Spleen (tissue), 11 donors: ENCODE results near the gene TUBGCP4. TPM values are rescaled to one million over a fixed set of nuclear protein-coding genes. Genes with fewer than 3 reads are reported as not detected.

Experiments used
- DNase-seq: peaks from one replicate; pipeline ENCODE4 v3.0.0-alpha.2; 2020
- H3K27ac ChIP-seq, 8 donors: fragments of 200-600 bp; sonication (generic) in 7 of 8; 1 replicate in 4 of 8; 2 replicates in 4 of 8; pipeline versions ENCODE4 v1.5.0 to v1.8.0; 2016 to 2021; ENCODE audit warnings: inconsistent platforms in 4 of 8, mild to moderate bottlenecking in 4 of 8, moderate library complexity in 1 of 8
- H3K27me3 ChIP-seq, 7 donors: fragments of 200-600 bp; sonication (generic) in 6 of 7; replicated peaks in 1 of 7; 1 replicate in 4 of 7; 2 replicates in 3 of 7; pipeline versions ENCODE4 v1.5.0 to v1.8.0; 2016 to 2021; ENCODE audit warnings: inconsistent platforms in 3 of 7, mild to moderate bottlenecking in 1 of 7
- H3K36me3 ChIP-seq, 6 donors: fragments of 200-600 bp; sonication (generic) in 5 of 6; 1 replicate in 4 of 6; 2 replicates in 2 of 6; pipeline versions ENCODE4 v1.5.0 to v1.8.0; 2016 to 2021; ENCODE audit warnings: inconsistent platforms in 2 of 6
- H3K4me1 ChIP-seq, 6 donors: fragments of 200-600 bp; sonication (generic) in 5 of 6; 1 replicate in 3 of 6; 2 replicates in 3 of 6; pipeline versions ENCODE4 v1.5.0 to v1.8.0; 2016 to 2021; ENCODE audit warnings: inconsistent platforms in 3 of 6
- H3K4me3 ChIP-seq, 8 donors: fragments of 200-600 bp; sonication (generic) in 7 of 8; 1 replicate in 4 of 8; 2 replicates in 4 of 8; pipeline versions ENCODE4 v1.5.0 to v1.8.0; 2016 to 2021; ENCODE audit warnings: inconsistent platforms in 4 of 8, mild to moderate bottlenecking in 4 of 8, moderate library complexity in 2 of 8
- H3K9me3 ChIP-seq, 8 donors: fragments of 200-600 bp; sonication (generic) in 7 of 8; 1 replicate in 4 of 8; 2 replicates in 4 of 8; pipeline versions ENCODE4 v1.5.0 to v1.8.0; 2016 to 2021; ENCODE audit warnings: inconsistent platforms in 4 of 8
- CTCF ChIP-seq, 11 experiments: fragments of 200-600 bp in 7 of 11; fragments of 450-650 bp in 4 of 11; sonication (generic) in 4 of 11; IDR thresholded peaks in 8 of 11; conservative IDR thresholded peaks in 3 of 11; 1 replicate in 7 of 11; 2 replicates in 4 of 11; pipeline versions ENCODE4 v1.4.0 to v1.8.0; 2016 to 2021; ENCODE audit warnings: antibody characterized with exemption in 11 of 11, inconsistent platforms in 4 of 11, mild to moderate bottlenecking in 1 of 11
- POLR2A ChIP-seq, 3 donors: fragments of 450-650 bp; IDR thresholded peaks; one replicate each; pipeline ENCODE4 v1.5.1; 2017; ENCODE audit warnings: antibody characterized with exemption in 3 of 3, mild to moderate bottlenecking in 1 of 3
- POLR2AphosphoS5 ChIP-seq, 3 donors: sonication (generic); formaldehyde crosslinking; IDR thresholded peaks; one replicate each; pipeline ENCODE4 v1.5.1; 2017; ENCODE audit warnings: antibody characterized with exemption in 3 of 3
- WGBS, 5 donors: extraction: QIAGEN DNeasy Blood & Tissue Kit in 3 of 5; methylation state at CpG; one replicate each; pipeline versions ENCODE4 v1.1.5 to v1.1.7; 2013 to 2018; 5-methylcytosine and 5-hydroxymethylcytosine counted together
- intact Hi-C: fragments of 100-400 bp; cut with DNase I; formaldehyde crosslinking; loops from one replicate; pipeline ENCODE4 v1.15.0; 2023; ENCODE audit warnings: low total_unique reads
- polyA plus RNA-seq, 3 donors: library from polyadenylated mRNA; stranded (reverse); fragments of 200-250 nt; gene quantifications; one replicate each; pipeline ENCODE4 v1.2.1, GENCODE V29; 2013
- total RNA-seq, 7 donors: library from RNA; depleted of rRNA in 3 of 7; stranded (reverse); fragments of >200 nt in 3 of 7; fragmentation: NEBNext Ultra II Directional in 4 of 7; extraction: Animal tissue kit (Norgen Biotek cat#: 25700) in 4 of 7; gene quantifications; one replicate each; pipeline versions ENCODE4 v1.1.0 to v1.2.1, GENCODE V29; 2016 to 2021
- donor health status: healthy with polysubstance abuse.
- donor health status: DM: no; HTN: no; CAD: no; lungs with moderate emphysema.
- donor health status: DM: no; HTN: no; CAD: no.
- donor health status: Bipolar disorder and iron deficiency.
- donor health status: healthy.
- donor health status: DM: no; HTN: no; CAD: no.
- donor health status: DM: yes; HTN: yes; CAD: no.

The TUBGCP4 gene
- total and polyA plus RNA-seq, 10 donors = 2.5 to 22.1 (median 16.1) TPM

DNA sequence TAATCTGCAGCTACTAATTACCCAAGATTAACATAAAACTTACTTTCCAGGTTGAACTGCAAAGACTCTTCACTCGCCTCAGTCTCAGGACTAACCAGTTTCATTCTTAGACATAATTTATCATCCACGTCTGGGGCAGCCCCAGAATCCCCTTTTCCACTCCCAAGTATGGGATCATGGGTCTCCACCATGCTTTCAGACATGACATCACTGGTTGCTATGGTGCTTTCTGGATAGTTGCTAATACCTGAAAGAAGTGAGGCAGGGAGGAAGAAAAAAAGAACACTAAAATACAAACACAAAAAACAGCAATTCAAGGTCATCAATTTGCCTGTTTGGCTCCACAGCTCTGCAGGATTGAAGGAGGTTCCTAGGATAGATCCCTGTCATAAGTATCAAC, 75.4 kb downstream of the TUBGCP4 start:
- intact Hi-C loops = no loop called here
- WGBS, 5 donors = 72 to 88% (median 88%) methylated on average over 2 of the region's 2 CpGs
- Histone ChIP-seq H3K36me3 (peaks cover 0 to 61% (median 19%) of the 10 kb centered on the region in 6 donors), H3K4me3 (no peak overlapping the region), H3K4me1 (peaks cover 0 to 3% (median 0%) of the 10 kb centered on the region in 6 donors), H3K27ac (no peak overlapping the region), H3K27me3 (no peaks in the 10 kb centered on the region), H3K9me3 (no peaks in the 10 kb centered on the region)
- TF ChIP-seq CTCF (IDR thresholded peaks at IDR 0.05 in 8 of 11, conservative IDR thresholded peaks at IDR 0.05 in 3 of 11) (no peak), POLR2A (IDR thresholded peaks at IDR 0.05) (no peak), POLR2AphosphoS5 (IDR thresholded peaks at IDR 0.05) (no peak)
- no peak for DNase-seq

GRCh38 chr15:43449981-43450380, 79.1 kb downstream of the TUBGCP4 start:
- TF ChIP-seq POLR2A (IDR thresholded peaks at IDR 0.05) (no peak), CTCF (IDR thresholded peaks at IDR 0.05 in 8 of 11, conservative IDR thresholded peaks at IDR 0.05 in 3 of 11) (no peak), POLR2AphosphoS5 (IDR thresholded peaks at IDR 0.05) (no peak)
- Histone ChIP-seq H3K27ac (no peak overlapping the region), H3K4me1 (no peaks in the 10 kb centered on the region), H3K27me3 (no peaks in the 10 kb centered on the region), H3K4me3 (no peak overlapping the region), H3K9me3 (no peaks in the 10 kb centered on the region), H3K36me3 (peaks cover 0 to 67% (median 26%) of the 10 kb centered on the region in 6 donors)
- DNase-seq = no peak
- intact Hi-C loops = no loop called here
- 93 to 100% (median 96%) methylated on average over 1 of the region's 1 CpG for WGBS, 5 donors

Other genes with a start within 250 kb of the TUBGCP4 start
- gene TMEM62, start 237.5 kb upstream of the TUBGCP4 start, total RNA-seq = 10 to 100 TPM; 24.4 to 47.7 (median 30.6) TPM
- 10 to 100 TPM; 17.7 to 35.5 (median 21.7) TPM for gene TMEM62, start 237.5 kb upstream of the TUBGCP4 start, polyA plus RNA-seq
- 10 to 100 TPM; 55.8 to 99.2 (median 79.7) TPM for gene CCNDBP1, start 185.7 kb upstream of the TUBGCP4 start, total RNA-seq
- 10 to 100 TPM; 54.6 to 66.7 (median 61.3) TPM for gene CCNDBP1, start 185.7 kb upstream of the TUBGCP4 start, polyA plus RNA-seq
- 10 to 100 TPM in 1 of 7 donors, 1 to 10 TPM in 4, under 1 TPM in 2; 0.28 to 31.5 (median 4.2) TPM for gene EPB42, start 150.1 kb upstream of the TUBGCP4 start, total RNA-seq
- gene EPB42, start 150.1 kb upstream of the TUBGCP4 start, polyA plus RNA-seq = 1 to 10 TPM in 1 of 3 donors, under 1 TPM in 2; 0.11 to 1.9 (median 0.17) TPM
- gene TGM5, start 104.2 kb upstream of the TUBGCP4 start, total RNA-seq = not detected
- under 1 TPM in 1 of 3 donors, not detected in 2; 0.02 TPM for gene TGM5, start 104.2 kb upstream of the TUBGCP4 start, polyA plus RNA-seq
- not detected for gene TGM7, start 68.8 kb upstream of the TUBGCP4 start, total RNA-seq
- not detected for gene TGM7, start 68.8 kb upstream of the TUBGCP4 start, polyA plus RNA-seq
- 1 to 10 TPM; 5.8 to 9.2 (median 7.3) TPM for gene LCMT2, start 40.5 kb upstream of the TUBGCP4 start, total RNA-seq
- 1 to 10 TPM; 4.3 to 7.6 (median 5.7) TPM for gene LCMT2, start 40.5 kb upstream of the TUBGCP4 start, polyA plus RNA-seq
- 10 to 100 TPM; 21.2 to 33.4 (median 25.4) TPM for gene ZSCAN29, start 58 bp upstream of the TUBGCP4 start, total RNA-seq
- gene ZSCAN29, start 58 bp upstream of the TUBGCP4 start, polyA plus RNA-seq = 1 to 10 TPM; 4.6 to 7.9 (median 5.4) TPM
- 10 to 100 TPM; 37.7 to 55.4 (median 44.7) TPM for gene TP53BP1, start 122.1 kb downstream of the TUBGCP4 start, total RNA-seq
- gene TP53BP1, start 122.1 kb downstream of the TUBGCP4 start, polyA plus RNA-seq = 10 to 100 TPM in 1 of 3 donors, 1 to 10 TPM in 2; 7.2 to 12.6 (median 9.0) TPM
- 1 to 10 TPM; 2.0 to 5.4 (median 3.1) TPM for gene MAP1A, start 146.5 kb downstream of the TUBGCP4 start, total RNA-seq
- gene MAP1A, start 146.5 kb downstream of the TUBGCP4 start, polyA plus RNA-seq = under 1 TPM; 0.15 to 0.35 (median 0.20) TPM
- 10 to 100 TPM in 6 of 7 donors, 1 to 10 TPM in 1; 9.7 to 62.0 (median 43.7) TPM for gene PPIP5K1, start 219.1 kb downstream of the TUBGCP4 start, total RNA-seq
- gene PPIP5K1, start 219.1 kb downstream of the TUBGCP4 start, polyA plus RNA-seq = 1 to 10 TPM; 4.5 to 8.2 (median 7.4) TPM
- not detected for gene CKMT1B, start 222.9 kb downstream of the TUBGCP4 start, total RNA-seq
- gene CKMT1B, start 222.9 kb downstream of the TUBGCP4 start, polyA plus RNA-seq = under 1 TPM; 0.06 to 0.28 (median 0.21) TPM
- 1 to 10 TPM in 1 of 7 donors, under 1 TPM in 6; 0.37 to 1.2 (median 0.79) TPM for gene STRC, start 247.7 kb downstream of the TUBGCP4 start, total RNA-seq
- 1 to 10 TPM in 1 of 3 donors, under 1 TPM in 2; 0.41 to 1.9 (median 0.90) TPM for gene STRC, start 247.7 kb downstream of the TUBGCP4 start, polyA plus RNA-seq